Measurements from ENCODE around the gene GNAO1. TPM values are rescaled to one million over a fixed set of nuclear protein-coding genes. Genes with fewer than 3 reads are reported as not detected.

GNAO1 gene
- total RNA-seq, 1 donor from 2014 or later = 0.53 TPM

DNA sequence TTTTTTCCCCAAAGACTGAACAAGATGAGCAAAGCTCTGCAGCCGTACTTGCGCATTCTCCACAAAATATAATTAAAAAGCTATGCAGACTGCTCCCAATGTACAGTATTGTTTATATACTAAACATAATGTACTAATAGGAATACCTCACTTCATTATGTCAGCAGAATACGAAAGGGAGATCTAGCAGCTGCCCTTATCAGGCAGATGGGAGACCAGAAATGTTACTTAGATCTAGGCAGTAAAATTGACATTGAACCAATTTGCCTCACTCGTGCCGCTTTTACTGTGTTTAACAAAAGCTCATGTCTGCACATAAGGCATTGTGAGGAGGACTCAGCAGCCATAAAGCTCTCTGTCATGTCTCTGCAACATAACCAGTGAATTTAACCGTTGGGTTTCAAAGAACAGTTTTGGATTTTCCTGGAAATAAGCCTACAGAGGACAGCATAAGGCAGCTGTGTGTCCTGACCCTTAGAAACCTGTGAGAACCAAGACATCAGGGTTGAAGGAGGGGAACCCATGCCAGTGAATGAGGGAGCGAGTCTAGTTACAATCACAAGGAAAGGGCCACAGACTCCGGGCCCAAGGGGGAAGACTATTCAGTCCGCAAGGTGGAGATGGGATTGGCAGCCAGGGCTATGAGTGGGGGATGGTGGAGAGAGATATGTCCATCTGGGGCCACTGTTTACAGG is 71.4 kb downstream of the GNAO1 start:
- no peak for DNase-seq (ENCODE audit: low spot score in 2 of 2)
- TF ChIP-seq, protein P1, sequence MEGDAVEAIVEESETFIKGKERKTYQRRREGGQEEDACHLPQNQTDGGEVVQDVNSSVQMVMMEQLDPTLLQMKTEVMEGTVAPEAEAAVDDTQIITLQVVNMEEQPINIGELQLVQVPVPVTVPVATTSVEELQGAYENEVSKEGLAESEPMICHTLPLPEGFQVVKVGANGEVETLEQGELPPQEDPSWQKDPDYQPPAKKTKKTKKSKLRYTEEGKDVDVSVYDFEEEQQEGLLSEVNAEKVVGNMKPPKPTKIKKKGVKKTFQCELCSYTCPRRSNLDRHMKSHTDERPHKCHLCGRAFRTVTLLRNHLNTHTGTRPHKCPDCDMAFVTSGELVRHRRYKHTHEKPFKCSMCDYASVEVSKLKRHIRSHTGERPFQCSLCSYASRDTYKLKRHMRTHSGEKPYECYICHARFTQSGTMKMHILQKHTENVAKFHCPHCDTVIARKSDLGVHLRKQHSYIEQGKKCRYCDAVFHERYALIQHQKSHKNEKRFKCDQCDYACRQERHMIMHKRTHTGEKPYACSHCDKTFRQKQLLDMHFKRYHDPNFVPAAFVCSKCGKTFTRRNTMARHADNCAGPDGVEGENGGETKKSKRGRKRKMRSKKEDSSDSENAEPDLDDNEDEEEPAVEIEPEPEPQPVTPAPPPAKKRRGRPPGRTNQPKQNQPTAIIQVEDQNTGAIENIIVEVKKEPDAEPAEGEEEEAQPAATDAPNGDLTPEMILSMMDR (IDR thresholded peaks at IDR 0.05) = no peak

DNA sequence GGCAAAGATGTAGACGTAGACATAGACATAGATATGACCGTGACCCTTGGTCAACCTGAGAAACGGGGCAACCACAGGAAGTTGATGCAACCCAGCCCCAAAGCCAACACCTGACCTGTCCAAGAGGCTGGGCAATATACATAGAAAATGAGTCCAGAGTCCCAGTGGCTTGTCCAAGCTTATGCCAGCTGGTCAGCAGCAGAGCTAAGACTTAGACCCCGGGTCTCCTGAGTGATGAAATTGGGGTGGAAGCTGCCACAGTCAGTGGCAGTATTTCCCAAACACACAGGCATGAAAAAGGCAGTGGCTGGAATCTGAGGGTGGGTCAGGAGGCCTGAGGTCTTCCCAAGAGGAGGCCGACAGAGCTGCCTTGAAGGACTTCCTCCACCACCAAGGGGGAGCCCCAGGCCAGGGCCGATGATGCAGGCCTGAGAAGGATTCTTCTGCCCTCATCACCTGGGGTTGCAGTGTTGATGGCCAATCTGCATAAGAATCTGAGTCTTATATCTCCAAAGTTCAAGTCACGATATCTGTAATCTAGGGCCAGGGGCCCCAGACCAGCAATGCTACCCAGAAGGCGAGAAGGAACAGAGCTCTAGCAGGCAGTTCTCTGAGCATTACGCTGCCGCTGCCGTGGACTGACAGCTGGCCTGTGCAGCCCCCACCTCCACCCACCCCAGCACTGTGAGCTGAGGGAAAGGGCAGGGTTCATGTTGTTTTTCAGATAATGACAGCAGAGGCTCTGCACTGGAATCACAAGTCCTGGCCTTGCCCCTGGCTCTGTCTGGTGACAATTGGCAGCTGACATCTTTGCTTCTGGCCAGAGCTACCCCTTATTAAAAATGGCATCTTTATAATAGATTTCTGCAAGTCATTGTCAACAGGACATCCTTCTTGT is 72.7 kb downstream of the GNAO1 start:
- Histone ChIP-seq H3K4me1 (no peaks in the 10 kb centered on the region), H3K27me3 (no peaks in the 10 kb centered on the region), H3K4me3 (no peak overlapping the region), H3K36me3 (no peaks in the 10 kb centered on the region), H3K9me3 (no peaks in the 10 kb centered on the region), H3K27ac (no peak overlapping the region)
- TF ChIP-seq, protein P1 (IDR thresholded peaks at IDR 0.05) = no peak
- intact Hi-C loops (cut with DNase I) = no loop called here
- DNase-seq (ENCODE audit: low spot score in 2 of 2) = no peak

More for the DNA sequence above, 71.4 kb downstream of the GNAO1 start:
- Histone ChIP-seq H3K36me3 (no peaks in the 10 kb centered on the region), H3K27me3 (no peaks in the 10 kb centered on the region), H3K27ac (no peak overlapping the region), H3K4me3 (no peak overlapping the region), H3K4me1 (peaks cover 0 to 4% of the 10 kb centered on the region in 2 donors), H3K9me3 (no peaks in the 10 kb centered on the region)
- intact Hi-C loops (cut with DNase I) = no loop called here

DNA sequence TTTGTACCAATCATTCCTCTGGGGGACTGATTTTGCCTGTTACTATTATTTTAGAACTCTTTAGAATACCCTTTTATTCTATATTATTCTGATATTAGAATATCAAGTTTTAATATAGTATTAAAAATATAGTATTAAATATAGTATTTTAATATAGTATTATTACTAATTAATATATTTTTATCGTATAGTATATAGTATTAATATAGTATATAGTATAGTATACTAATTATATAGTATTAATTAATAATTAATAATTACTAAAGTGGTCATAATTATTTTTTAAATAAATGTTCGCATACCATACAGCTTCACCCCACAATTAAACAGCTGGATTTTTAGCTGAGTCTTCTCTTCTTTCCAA is 73.3 kb downstream of the GNAO1 start:
- Histone ChIP-seq H3K4me3 (no peak overlapping the region), H3K9me3 (no peaks in the 10 kb centered on the region), H3K4me1 (peaks cover 0 to 5% of the 10 kb centered on the region in 2 donors), H3K27ac (no peak overlapping the region), H3K36me3 (no peaks in the 10 kb centered on the region), H3K27me3 (no peaks in the 10 kb centered on the region)
- DNase-seq (ENCODE audit: low spot score in 2 of 2) = no peak
- intact Hi-C loops (cut with DNase I) = no loop called here
- TF ChIP-seq, protein P1 (IDR thresholded peaks at IDR 0.05) = no peak

DNA sequence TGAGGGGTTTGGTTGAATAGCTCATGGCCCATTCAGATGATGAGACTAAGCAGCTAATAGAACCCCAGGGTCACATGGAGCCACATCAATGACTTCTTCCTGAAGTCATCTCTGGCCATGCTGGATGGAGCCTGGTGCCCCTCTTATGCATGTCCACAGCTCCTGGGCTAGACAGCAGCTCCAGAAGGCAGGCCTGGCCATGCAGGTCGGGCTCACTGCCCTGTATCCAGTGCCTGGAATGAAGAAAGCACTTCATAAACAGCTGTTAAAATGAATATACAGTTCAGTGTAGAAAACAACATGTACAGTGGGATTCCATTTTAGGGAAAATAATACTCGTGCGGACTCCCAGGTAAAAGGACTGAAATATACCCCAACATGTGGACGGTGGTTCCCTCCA is 73.9 kb downstream of the GNAO1 start:
- TF ChIP-seq, protein P1 (IDR thresholded peaks at IDR 0.05) = no peak
- intact Hi-C loops (cut with DNase I) = loop anchor here (5.0 kb wide), 1 partner anchor 73 kb away; the partner anchor contains the start of gene GNAO1
- Histone ChIP-seq H3K27me3 (no peaks in the 10 kb centered on the region), H3K9me3 (no peaks in the 10 kb centered on the region), H3K36me3 (no peaks in the 10 kb centered on the region), H3K4me1 (peaks cover 0 to 10% of the 10 kb centered on the region in 2 donors), H3K4me3 (no peak overlapping the region), H3K27ac (no peak overlapping the region)
- no peak for DNase-seq (ENCODE audit: low spot score in 2 of 2)

DNA sequence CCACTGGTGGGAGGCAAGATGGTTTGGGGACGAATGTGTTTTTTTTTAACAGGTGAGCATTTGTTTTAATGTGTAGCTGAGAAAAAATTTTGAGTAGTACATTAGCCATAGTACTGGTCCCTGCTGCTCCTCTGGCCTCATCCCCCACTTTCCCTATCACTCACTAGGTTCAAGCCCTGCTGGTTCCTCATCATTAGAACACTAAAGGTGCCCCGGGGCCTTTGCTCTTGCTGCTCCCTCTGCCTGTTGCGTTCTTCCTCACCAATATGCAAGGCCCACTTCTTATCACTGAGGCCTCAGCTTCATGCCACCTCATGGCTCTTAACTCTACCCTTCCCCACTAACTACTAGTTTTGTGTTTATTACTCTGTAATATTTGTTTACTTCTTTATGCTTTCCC is 74.5 kb downstream of the GNAO1 start:
- H3K4me3 ChIP-seq = no peak overlapping the region
- TF ChIP-seq, protein P1 (IDR thresholded peaks at IDR 0.05) = no peak
- no peak overlapping the region for H3K27ac ChIP-seq
- peaks cover 0 to 10% of the 10 kb centered on the region in 2 donors for H3K4me1 ChIP-seq
- no peaks in the 10 kb centered on the region for H3K9me3 ChIP-seq
- H3K36me3 ChIP-seq = no peaks in the 10 kb centered on the region
- no peaks in the 10 kb centered on the region for H3K27me3 ChIP-seq
- intact Hi-C loops (cut with DNase I) = loop anchor here (5.0 kb wide), 1 partner anchor 73 kb away; the partner anchor contains the start of gene GNAO1
- no peak for DNase-seq (ENCODE audit: low spot score in 2 of 2)
